ENCODE measurements around the gene C4A.
"Not testable (repeated sequence)": the region's sequence is repeated elsewhere in the genome, so short reads cannot be mapped to it uniquely, and the experiment has no call there.

Gene C4A

DNA sequence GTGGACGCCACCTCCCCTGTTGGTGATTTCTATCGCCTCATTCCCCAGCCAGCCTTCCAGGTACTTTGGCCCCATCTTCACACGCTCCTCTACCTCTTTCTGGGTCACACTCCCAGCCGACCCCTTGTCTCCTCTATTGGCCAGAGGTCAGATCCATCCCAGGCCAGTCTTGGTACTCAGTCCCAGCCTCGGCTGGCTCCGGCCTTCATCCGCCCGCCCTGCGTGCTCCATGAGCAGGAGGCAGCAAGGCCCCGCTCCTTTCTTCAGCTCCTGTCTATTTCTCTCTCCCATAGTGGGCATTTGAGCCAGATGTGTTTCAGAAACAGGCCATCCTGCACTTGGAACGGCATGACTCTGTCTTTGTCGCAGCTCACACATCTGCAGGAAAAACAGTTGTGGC lies 20.2 kb upstream of the C4A start:
- DNase-seq: no peak

GRCh38 chr6:31963921-31964320 lies 17.9 kb upstream of the C4A start:
- no peak for DNase-seq

GRCh38 chr6:31965700-31966099 lies 16.2 kb upstream of the C4A start:
- no peak for DNase-seq

- DNase-seq: no peak
These were observed 15.4 kb upstream of the C4A start for GRCh38 chr6:31966506-31966905.

GRCh38 chr6:31966997-31967925 lies 14.6 kb upstream of the C4A start:
- no peak for DNase-seq

GRCh38 chr6:31967926-31968320 lies 13.9 kb upstream of the C4A start:
- no peak for DNase-seq

DNA sequence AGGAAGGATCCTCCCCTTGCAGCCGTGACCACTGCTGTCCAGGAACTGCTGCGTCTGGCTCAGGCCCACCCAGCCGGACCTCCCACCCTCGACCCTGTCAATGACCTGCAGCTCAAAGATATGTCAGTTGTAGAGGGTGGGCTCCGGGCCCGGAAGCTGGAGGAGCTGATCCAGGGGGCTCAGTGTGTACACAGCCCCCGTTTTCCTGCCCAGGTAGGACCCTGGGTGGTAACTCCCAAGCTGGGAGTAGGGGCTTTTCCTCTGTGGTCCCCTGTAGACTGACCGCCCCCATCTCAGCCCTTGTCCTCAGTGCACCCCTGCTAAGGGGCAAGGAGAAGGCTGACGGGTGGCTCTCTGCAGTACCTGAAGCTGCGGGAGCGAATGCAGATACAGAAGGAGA lies 13.5 kb upstream of the C4A start:
- no peak for DNase-seq

DNA sequence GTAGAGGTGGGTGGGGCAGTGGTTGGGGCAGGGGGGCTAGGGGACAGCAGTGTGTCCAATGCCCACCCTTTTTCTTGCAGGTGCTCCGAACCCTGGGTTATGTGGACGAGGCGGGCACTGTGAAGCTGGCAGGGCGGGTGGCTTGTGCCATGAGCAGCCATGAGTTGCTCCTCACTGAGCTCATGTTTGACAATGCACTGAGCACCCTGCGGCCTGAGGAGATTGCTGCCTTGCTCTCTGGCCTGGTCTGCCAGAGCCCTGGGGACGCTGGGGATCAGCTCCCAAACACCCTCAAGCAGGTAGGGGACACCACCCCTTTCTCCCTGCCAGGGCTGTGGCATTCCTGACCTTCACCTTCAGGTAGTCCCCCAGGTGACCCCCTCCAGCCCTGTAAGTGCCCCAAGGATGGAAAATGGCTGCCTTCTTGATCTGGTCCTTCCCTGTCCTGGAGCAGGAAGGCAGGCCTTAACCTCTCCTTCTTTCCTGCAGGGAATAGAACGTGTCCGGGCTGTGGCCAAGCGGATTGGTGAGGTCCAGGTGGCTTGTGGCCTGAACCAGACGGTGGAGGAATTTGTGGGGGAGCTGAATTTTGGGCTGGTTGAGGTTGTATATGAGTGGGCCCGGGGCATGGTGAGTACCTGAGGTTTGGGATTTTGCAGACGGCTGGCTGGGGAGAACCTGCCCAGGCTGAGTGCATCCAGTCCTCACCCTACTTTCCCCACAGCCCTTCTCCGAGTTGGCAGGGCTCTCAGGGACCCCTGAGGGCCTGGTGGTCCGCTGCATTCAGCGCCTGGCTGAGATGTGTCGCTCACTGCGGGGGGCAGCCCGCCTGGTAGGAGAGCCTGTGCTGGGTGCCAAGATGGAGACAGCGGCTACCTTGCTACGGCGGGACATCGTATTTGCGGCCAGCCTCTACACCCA lies 12.8 kb upstream of the C4A start:
- no peak for DNase-seq

- no peak for DNase-seq
These were observed 11.9 kb upstream of the C4A start for GRCh38 chr6:31969712-31970603.

GRCh38 chr6:31970604-31971271 lies 11.1 kb upstream of the C4A start:
- DNase-seq: no peak

DNA sequence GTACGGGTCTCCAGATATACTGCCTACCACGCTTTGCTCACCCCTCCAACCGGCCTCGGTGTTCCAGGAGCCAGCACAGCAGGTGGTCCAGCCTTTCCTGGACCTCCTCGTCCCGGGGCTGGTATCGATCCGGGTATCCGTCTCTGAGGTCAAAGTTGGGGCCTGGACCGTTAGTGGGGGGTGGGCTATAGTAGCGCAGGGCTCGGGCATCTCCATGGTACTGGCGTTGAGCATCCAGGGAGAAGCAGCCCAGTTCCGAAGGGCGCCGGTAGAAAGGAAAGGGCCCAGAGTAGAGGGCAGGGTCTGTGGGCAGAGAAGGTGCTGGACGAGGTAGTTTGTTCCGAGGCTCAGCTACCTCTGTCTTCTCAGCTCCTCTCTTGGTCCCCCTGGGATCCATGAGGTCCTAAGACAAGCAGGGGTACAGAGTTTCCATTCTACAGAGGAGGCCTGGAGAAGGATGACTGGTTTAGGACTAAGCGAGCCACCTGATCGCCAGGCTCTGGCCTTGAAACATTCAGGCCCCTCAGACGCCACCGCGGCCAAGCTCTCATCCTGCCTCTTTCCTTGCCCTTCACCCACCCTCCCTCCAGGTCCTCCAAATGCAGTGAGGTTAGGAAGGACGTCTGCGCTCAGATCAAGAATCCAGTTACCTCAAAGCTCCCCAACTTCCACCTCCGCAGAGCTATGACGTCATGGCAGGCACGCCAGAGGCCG lies 10.4 kb upstream of the C4A start:
- no peak for DNase-seq

- DNase-seq: peak; percentile 95 to 100 (median 97)
These were observed 9.7 kb upstream of the C4A start, which contains the start of gene DXO for GRCh38 chr6:31971993-31972708. TSS of gene DXO (minus strand) at chr6:31972138. CDS start at chr6:31971675, 463 bp downstream.

- DNase-seq: no peak
These were observed 9.0 kb upstream of the C4A start for GRCh38 chr6:31972709-31973350.

DNA sequence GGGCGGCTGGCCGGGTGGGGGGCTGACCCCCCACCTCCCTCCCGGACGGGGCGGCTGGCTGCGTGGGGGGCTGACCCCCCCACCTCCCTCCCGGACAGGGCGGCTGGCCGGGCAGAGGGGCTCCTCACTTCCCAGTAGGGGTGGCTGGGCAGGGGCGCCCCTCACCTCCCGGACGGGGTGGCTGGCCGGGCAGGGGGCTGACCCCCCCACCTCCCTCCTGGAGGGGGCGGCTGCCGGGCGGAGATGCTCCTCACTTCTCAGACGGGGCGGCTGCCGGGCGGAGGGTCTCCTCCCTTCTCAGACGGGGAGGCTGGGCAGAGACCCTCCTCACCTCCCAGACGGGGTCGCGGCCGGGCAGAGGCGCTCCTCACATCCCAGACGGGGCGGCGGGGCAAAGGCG lies 5.8 kb upstream of the C4A start:
- not testable (repeated sequence) for DNase-seq

GRCh38 chr6:31977816-31978431 lies 3.9 kb upstream of the C4A start:
- no peak for DNase-seq

- DNase-seq: no peak
These were observed 3.0 kb upstream of the C4A start for GRCh38 chr6:31978831-31979230.

- DNase-seq: no peak
These were observed 2.5 kb upstream of the C4A start for GRCh38 chr6:31979238-31979898.

GRCh38 chr6:31980195-31980876 lies 1.5 kb upstream of the C4A start:
- DNase-seq: not testable (repeated sequence)
